ENCODE data around the gene SPART. TPM values are rescaled to one million over a fixed set of nuclear protein-coding genes. Genes with fewer than 3 reads are reported as not detected.

Gene SPART
- total and polyA plus RNA-seq, 2 of the 8 experiments (the other 6 are each of a cell fraction or from before 2014, with no cell fraction given): 27.2 to 74.1 TPM

- no peak overlapping the region for H2BK120ac ChIP-seq (replicated peaks; ENCODE audit: low read depth, low read length)
- ChIA-PET POLR2A (ENCODE audit: partially characterized antibody) (no interaction called here), CTCF (ENCODE audit: partially characterized antibody) (no interaction called here)
- no peak overlapping the region for H3K56ac ChIP-seq (replicated peaks; ENCODE audit: insufficient read length, low read depth, low read length)
- H2BK20ac ChIP-seq (ENCODE audit: low read length): no peak overlapping the region
- H3K4me3 ChIP-seq (ENCODE audit: extremely low read depth in 1 of 4, insufficient read depth in 2 of 4, low read depth in 3 of 4, low read length in 4 of 4): no peak overlapping the region
- H3K14ac ChIP-seq (ENCODE audit: insufficient read length): no peak overlapping the region
- H3K9me3 ChIP-seq (ENCODE audit: insufficient read depth in 2 of 2, low read depth in 1 of 2, low read length in 1 of 2): peaks cover 30% of the 10 kb centered on the region in 2 experiments
- H3K9ac ChIP-seq (replicated peaks in 1 of 4; ENCODE audit: extremely low read depth in 1 of 4, low read depth in 3 of 4, low read length in 3 of 4): no peak overlapping the region
- H2BK12ac ChIP-seq (ENCODE audit: low read depth, low read length): no peak overlapping the region
- no peaks in the 10 kb centered on the region for H3K27me3 ChIP-seq (replicated peaks in 1 of 4; ENCODE audit: control insufficient read depth in 3 of 4, extremely low read depth in 1 of 4, insufficient read depth in 3 of 4, low read length in 3 of 4)
- no peak overlapping the region for H3K18ac ChIP-seq (ENCODE audit: extremely low read depth, low read length)
- H4K91ac ChIP-seq (replicated peaks; ENCODE audit: insufficient read length, low read length): no peak overlapping the region
- no peak overlapping the region for H2AFZ ChIP-seq (ENCODE audit: low read length)
- H3K4me2 ChIP-seq (ENCODE audit: insufficient read depth in 1 of 2, low read depth in 2 of 2, low read length in 2 of 2): no peak overlapping the region
- peaks cover 0 to 8% of the 10 kb centered on the region in 2 experiments; a peak in 1 of 4 replicates for H3K79me2 ChIP-seq (ENCODE audit: control insufficient read depth in 1 of 2, insufficient read depth in 2 of 2, low read length in 2 of 2)
- no peak for FAIRE-seq
- H2BK15ac ChIP-seq (ENCODE audit: low read length): no peak overlapping the region
- H3K4me1 ChIP-seq (replicated peaks in 1 of 4; ENCODE audit: control insufficient read depth in 3 of 4, insufficient read depth in 4 of 4, low read length in 3 of 4): no peaks in the 10 kb centered on the region
- no peak overlapping the region for H2BK5ac ChIP-seq (ENCODE audit: low read depth, low read length)
- peaks cover 2% of the 10 kb centered on the region; the same call in 1 of the 2 replicates for H3K79me1 ChIP-seq (ENCODE audit: low read depth, low read length)
- H3K23me2 ChIP-seq (ENCODE audit: low read depth, low read length): no peaks in the 10 kb centered on the region
- DNase-seq (ENCODE audit: low read depth in 1 of 2, low spot score in 2 of 2): no peak
- no peak overlapping the region for H4K5ac ChIP-seq (ENCODE audit: insufficient read length, low read depth, low read length)
- H4K20me1 ChIP-seq (replicated peaks in 1 of 2; ENCODE audit: control insufficient read depth in 1 of 2, insufficient read depth in 2 of 2, low read length in 2 of 2): no peaks in the 10 kb centered on the region
- no peak overlapping the region for H2AK5ac ChIP-seq (ENCODE audit: low read depth, low read length)
- peaks cover 0 to 46% (median 17%) of the 10 kb centered on the region in 4 experiments; a peak in 4 of 8 replicates for H3K36me3 ChIP-seq (ENCODE audit: control insufficient read depth in 2 of 4, insufficient read depth in 4 of 4, low read length in 3 of 4)
- no peak overlapping the region for H3K27ac ChIP-seq (ENCODE audit: low read depth, low read length)
- no peak overlapping the region for H3K23ac ChIP-seq (ENCODE audit: insufficient read length)
- H3K4ac ChIP-seq (replicated peaks; ENCODE audit: insufficient read length, low read depth, low read length): no peak overlapping the region
- no peak overlapping the region for H4K8ac ChIP-seq (ENCODE audit: extremely low read depth, insufficient read depth, low read length)
- WGBS, 2 experiments (ENCODE audit: extremely low coverage in 1 of 2, insufficient coverage in 1 of 2, insufficient read length in 1 of 2, insufficient replicate concordance in 2 of 2, low coverage in 1 of 2, low lambda C conversion rate in 2 of 2, missing lambda C conversion rate in 1 of 2): 94% methylated on average over 2 of the region's 2 CpGs; no CpG with 5 or more reads in 1 of the 2 experiments
Observed at GRCh38 chr13:36286006-36286405, 60.2 kb downstream of the SPART start.

Data from H1 (cell line).